OCI-LY1 (cell line): ENCODE results near the gene RNF38.

Source experiments
- H2AFZ ChIP-seq: fragments of 200-600 bp; sonication (generic), shearing (Covaris generic); 2 replicates; pipeline ENCODE4 v1.6.0; 2014; ENCODE audit warnings: antibody characterized with exemption, mild to moderate bottlenecking, low read length
- H3F3A ChIP-seq: fragments of 200-600 bp; sonication (generic), shearing (Covaris generic); 2 replicates; pipeline ENCODE4 v1.6.0; 2014; ENCODE audit warnings: mild to moderate bottlenecking, antibody characterized with exemption, low read length, moderate library complexity; ENCODE audit not compliant: insufficient read depth
- H3K27ac ChIP-seq: fragments of 200-600 bp; sonication (generic); 2 replicates; pipeline ENCODE4 v1.5.1; 2014; ENCODE audit warnings: low read length, mixed run types, mild to moderate bottlenecking, low read depth; ENCODE audit not compliant: poor library complexity, severe bottlenecking
- H3K27me3 ChIP-seq: fragments of 200-600 bp; sonication (generic); 2 replicates; pipeline ENCODE4 v1.6.0; 2014; ENCODE audit warnings: antibody characterized with exemption, mild to moderate bottlenecking, low read length, moderate library complexity; ENCODE audit not compliant: insufficient read depth
- H3K36me3 ChIP-seq: fragments of 200-600 bp; sonication (generic); 2 replicates; pipeline ENCODE4 v1.6.1; 2014; ENCODE audit warnings: mild to moderate bottlenecking, antibody characterized with exemption, low read length, moderate library complexity, mixed read lengths; ENCODE audit not compliant: insufficient read depth
- H3K4me1 ChIP-seq: fragments of 200-600 bp; sonication (generic); 2 replicates; pipeline ENCODE4 v1.5.1; 2014; ENCODE audit warnings: mild to moderate bottlenecking, low read length, moderate library complexity; ENCODE audit not compliant: insufficient read depth, severe bottlenecking
- H3K4me2 ChIP-seq: fragments of 200-600 bp; sonication (generic), shearing (Covaris generic); 2 replicates; pipeline ENCODE4 v1.6.1; 2014; ENCODE audit warnings: low read length
- H3K4me3 ChIP-seq: fragments of 200-600 bp; sonication (generic); 2 replicates; pipeline ENCODE4 v1.5.1; 2014; ENCODE audit warnings: low read length, low read depth, mild to moderate bottlenecking, mixed read lengths; ENCODE audit not compliant: poor library complexity, severe bottlenecking
- H3K79me2 ChIP-seq: fragments of 200-600 bp; shearing (Covaris generic); 2 replicates; pipeline ENCODE4 v1.6.1; 2016; ENCODE audit warnings: mixed run types, low read length, mixed read lengths; ENCODE audit not compliant: insufficient read depth
- H3K9ac ChIP-seq: fragments of 200-600 bp; sonication (generic), shearing (Covaris generic); 2 replicates; pipeline ENCODE4 v1.6.1; 2014; ENCODE audit warnings: mild to moderate bottlenecking, low read length, mixed read lengths
- H3K9me2 ChIP-seq: fragments of 200-600 bp; sonication (generic), shearing (Covaris generic); 2 replicates; pipeline ENCODE4 v1.6.1; 2014; ENCODE audit warnings: low read depth, mild to moderate bottlenecking, low read length, mixed read lengths
- H3K9me3 ChIP-seq: fragments of 200-600 bp; shearing (Covaris generic); 2 replicates; pipeline ENCODE4 v1.6.1; 2014; ENCODE audit warnings: low read length, mixed read lengths
- H4K20me1 ChIP-seq: fragments of 200-600 bp; sonication (generic), shearing (Covaris generic); 2 replicates; pipeline ENCODE4 v1.6.0; 2016; ENCODE audit warnings: mild to moderate bottlenecking, low read length; ENCODE audit not compliant: insufficient read depth
- CTCF ChIP-seq: fragments of 200-600 bp; sonication (generic), shearing (Covaris generic); IDR thresholded peaks from 2 replicates; pipeline ENCODE4 v1.5.1; 2017; ENCODE audit warnings: mild to moderate bottlenecking, antibody characterized with exemption, low read length, moderate library complexity, mixed read lengths
- EZH2 ChIP-seq: fragments of 200-600 bp; sonication (generic), shearing (Covaris generic); IDR thresholded peaks from 2 replicates; pipeline ENCODE4 v1.8.0; 2017; ENCODE audit warnings: borderline replicate concordance, mixed run types, mild to moderate bottlenecking, antibody characterized with exemption, low read length, moderate library complexity, mixed read lengths

Gene RNF38

GRCh38 chr9:36318212-36318802 is 81.8 kb downstream of the RNF38 start:
- Histone ChIP-seq H3K4me3 (no peak overlapping the region), H3K36me3 (no peaks in the 10 kb centered on the region), H3K9me2 (no peaks in the 10 kb centered on the region), H3K79me2 (no peaks in the 10 kb centered on the region), H3K27ac (no peak overlapping the region), H3F3A (no peaks in the 10 kb centered on the region), H3K9me3 (no peaks in the 10 kb centered on the region), H3K9ac (no peak overlapping the region), H3K4me2 (no peak overlapping the region), H3K4me1 (no peaks in the 10 kb centered on the region), H3K27me3 (no peaks in the 10 kb centered on the region), H4K20me1 (no peaks in the 10 kb centered on the region), H2AFZ (no peak overlapping the region)
- no peak for TF ChIP-seq EZH2
- TF ChIP-seq CTCF: no peak

GRCh38 chr9:36317766-36318165 is 82.3 kb downstream of the RNF38 start:
- no peaks in the 10 kb centered on the region for H3K36me3 ChIP-seq
- no peaks in the 10 kb centered on the region for H3K9me2 ChIP-seq
- no peak overlapping the region for H3K4me2 ChIP-seq
- H3K79me2 ChIP-seq: no peaks in the 10 kb centered on the region
- no peak for TF ChIP-seq EZH2
- TF ChIP-seq CTCF: no peak
- no peak overlapping the region for H2AFZ ChIP-seq
- H3F3A ChIP-seq: no peaks in the 10 kb centered on the region
- no peaks in the 10 kb centered on the region for H3K9me3 ChIP-seq
- no peaks in the 10 kb centered on the region for H3K4me1 ChIP-seq
- H4K20me1 ChIP-seq: no peaks in the 10 kb centered on the region
- no peak overlapping the region for H3K27ac ChIP-seq
- H3K9ac ChIP-seq: no peak overlapping the region
- no peak overlapping the region for H3K4me3 ChIP-seq
- H3K27me3 ChIP-seq: no peaks in the 10 kb centered on the region

GRCh38 chr9:36316611-36317317 is 83.3 kb downstream of the RNF38 start:
- Histone ChIP-seq H3K4me1 (no peaks in the 10 kb centered on the region), H3K4me2 (no peak overlapping the region), H3K9ac (no peak overlapping the region), H2AFZ (no peak overlapping the region), H4K20me1 (no peaks in the 10 kb centered on the region), H3F3A (no peaks in the 10 kb centered on the region), H3K27ac (no peak overlapping the region), H3K27me3 (no peaks in the 10 kb centered on the region), H3K36me3 (no peaks in the 10 kb centered on the region), H3K9me2 (no peaks in the 10 kb centered on the region), H3K4me3 (no peak overlapping the region), H3K9me3 (no peaks in the 10 kb centered on the region), H3K79me2 (no peaks in the 10 kb centered on the region)
- TF ChIP-seq CTCF: no peak
- TF ChIP-seq EZH2: no peak
